K562 treated with DMSO at 1 percent for 4 hours (cell line): ENCODE measurements around the gene CRTAC1. TPM values are rescaled to one million over a fixed set of nuclear protein-coding genes. Genes with fewer than 3 reads are reported as not detected.

Experiments
- total RNA-seq: library from RNA; unstranded; fragments of 300-600 nt; gene quantifications from 2 replicates; pipeline ENCODE4 v1.2.3, GENCODE V29; 2022; ENCODE audit not compliant: insufficient read depth

CRTAC1 gene, protein sequence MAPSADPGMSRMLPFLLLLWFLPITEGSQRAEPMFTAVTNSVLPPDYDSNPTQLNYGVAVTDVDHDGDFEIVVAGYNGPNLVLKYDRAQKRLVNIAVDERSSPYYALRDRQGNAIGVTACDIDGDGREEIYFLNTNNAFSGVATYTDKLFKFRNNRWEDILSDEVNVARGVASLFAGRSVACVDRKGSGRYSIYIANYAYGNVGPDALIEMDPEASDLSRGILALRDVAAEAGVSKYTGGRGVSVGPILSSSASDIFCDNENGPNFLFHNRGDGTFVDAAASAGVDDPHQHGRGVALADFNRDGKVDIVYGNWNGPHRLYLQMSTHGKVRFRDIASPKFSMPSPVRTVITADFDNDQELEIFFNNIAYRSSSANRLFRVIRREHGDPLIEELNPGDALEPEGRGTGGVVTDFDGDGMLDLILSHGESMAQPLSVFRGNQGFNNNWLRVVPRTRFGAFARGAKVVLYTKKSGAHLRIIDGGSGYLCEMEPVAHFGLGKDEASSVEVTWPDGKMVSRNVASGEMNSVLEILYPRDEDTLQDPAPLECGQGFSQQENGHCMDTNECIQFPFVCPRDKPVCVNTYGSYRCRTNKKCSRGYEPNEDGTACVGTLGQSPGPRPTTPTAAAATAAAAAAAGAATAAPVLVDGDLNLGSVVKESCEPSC
- total RNA-seq = not detected in 2 replicates

DNA sequence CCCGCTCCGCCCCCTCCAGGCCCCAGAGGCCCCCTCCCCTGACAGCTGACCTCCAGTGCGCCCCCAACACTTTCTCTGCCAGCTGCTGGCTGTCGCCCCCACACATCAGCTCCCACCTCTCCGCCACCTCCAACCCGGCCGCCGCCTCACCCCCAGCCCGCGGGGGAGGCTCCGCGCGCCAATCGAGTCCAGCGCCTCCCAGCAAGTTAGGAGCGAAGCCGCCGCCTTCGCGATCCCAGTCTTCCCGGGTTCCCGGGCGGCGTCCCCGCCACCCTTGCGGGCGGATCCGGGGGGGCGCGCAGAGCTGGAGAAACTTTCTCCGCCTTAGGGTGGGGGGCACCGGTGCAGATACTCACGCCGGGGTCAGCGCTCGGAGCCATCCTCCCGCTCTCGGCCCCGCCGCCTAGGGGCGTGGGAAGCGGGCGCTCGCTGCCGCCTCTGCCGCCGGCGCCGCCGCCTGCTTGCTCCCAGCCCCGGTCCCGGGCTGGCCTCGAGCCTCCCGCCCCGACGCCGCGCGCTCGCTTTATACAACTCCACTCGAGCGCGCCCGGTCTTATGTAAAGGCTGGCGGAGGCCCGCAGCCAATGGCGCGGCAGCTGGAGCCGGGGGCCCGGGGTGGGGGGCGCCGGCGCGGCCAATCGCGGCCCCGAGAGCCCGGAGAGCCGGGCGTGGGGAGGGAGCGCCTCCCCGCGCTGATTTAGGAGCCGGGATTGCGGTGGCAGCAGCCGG lies at the start of gene CRTAC1:
Gene CRTAC1, minus strand, starts transcription at position 529 of the 729 bp plus-strand sequence. Its CDS starts 149 bp downstream, at position 380.

DNA sequence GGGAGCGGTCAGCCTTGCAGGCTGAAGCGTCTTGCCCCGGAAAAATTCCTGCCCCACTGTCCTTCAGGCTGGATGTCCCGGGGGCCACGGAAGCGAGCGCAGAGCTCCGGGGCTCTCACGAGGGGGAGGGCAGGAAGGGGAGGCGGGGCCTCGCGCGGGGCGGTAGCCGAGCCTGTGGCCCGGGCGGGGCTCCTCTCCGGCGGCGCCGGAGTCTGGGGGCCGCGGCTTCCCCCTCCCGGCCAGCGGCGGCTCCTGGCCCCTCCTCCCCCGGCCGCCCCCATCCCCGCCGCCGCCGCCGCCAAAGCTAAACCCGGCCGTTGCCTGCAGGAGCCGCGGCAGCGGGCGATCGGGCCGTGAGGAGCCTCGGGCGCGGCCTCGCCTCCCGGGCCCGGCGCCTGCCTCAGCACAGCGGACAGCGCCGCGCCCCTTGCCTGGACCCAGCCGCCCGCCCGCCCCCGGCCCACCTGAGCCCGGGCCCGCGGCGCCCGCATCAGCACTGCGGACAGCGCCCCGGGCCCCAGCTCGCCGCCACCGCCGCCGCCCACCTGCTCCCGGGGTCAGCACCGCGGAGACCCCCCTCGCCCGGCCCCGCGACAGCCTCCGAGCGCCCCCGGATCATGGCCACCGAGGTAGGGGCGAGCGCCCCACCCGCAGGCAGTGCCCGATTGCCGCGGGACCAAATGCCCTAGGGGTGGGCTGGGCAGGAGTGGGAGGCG lies 180.6 kb downstream of the CRTAC1 start, which contains the start of gene GOLGA7B:
Gene GOLGA7B, plus strand, starts transcription at position 157 of the 716 bp plus-strand sequence. Its CDS starts 461 bp downstream, at position 618.

Other genes starting within 250 kb of the CRTAC1 start
- gene GOLGA7B, start 180.8 kb downstream of the CRTAC1 start, total RNA-seq = 0.69 TPM in 1 of 2 replicates, not detected in the other
- gene R3HCC1L, start 104.0 kb upstream of the CRTAC1 start, total RNA-seq = 10.1 and 11.3 TPM in 2 replicates
- 0.62 and 0.64 TPM in 2 replicates for gene LOXL4, start 237.6 kb upstream of the CRTAC1 start, total RNA-seq